Measurements from ENCODE around the gene MRPL54.

MRPL54 gene

DNA sequence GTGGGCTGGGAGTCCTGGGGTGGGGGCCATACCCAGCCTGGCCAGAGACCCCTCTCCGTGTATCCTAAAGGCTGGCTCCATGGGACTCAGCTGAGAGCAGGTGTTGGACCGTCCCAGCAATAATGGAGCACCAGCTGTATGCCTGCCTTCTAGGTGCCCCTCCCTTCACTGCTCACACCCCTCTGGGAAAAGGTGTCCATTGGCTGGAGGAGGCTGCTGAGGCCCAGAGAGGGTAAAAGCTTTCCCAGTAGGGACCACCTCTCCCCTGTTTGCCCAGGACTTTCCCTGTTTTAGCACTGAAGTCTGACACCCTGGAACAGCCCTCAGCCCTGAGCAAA lies 12.9 kb downstream of the MRPL54 start:
- TF ChIP-seq ARNTL (CRISPR knock-in tag; IDR thresholded peaks at IDR 0.05; ENCODE audit: borderline replicate concordance, low read depth) (no peak), CSDC2 (CRISPR knock-in tag; IDR thresholded peaks at IDR 0.05) (no peak), OSR1 (CRISPR knock-in tag; IDR thresholded peaks at IDR 0.05) (no peak), GLIS3 (CRISPR knock-in tag; IDR thresholded peaks at IDR 0.05) (no peak), ESRRG (CRISPR knock-in tag; IDR thresholded peaks at IDR 0.05) (no peak), RARB (CRISPR knock-in tag; IDR thresholded peaks at IDR 0.05) (no peak), ZFP3 (CRISPR knock-in tag; IDR thresholded peaks at IDR 0.05) (no peak), ZFP30 (CRISPR knock-in tag; IDR thresholded peaks at IDR 0.05) (no peak), ISL1 (CRISPR knock-in tag; IDR thresholded peaks at IDR 0.05) (no peak), ZC3H10 (CRISPR knock-in tag; IDR thresholded peaks at IDR 0.05) (no peak), BACH2 (CRISPR knock-in tag; IDR thresholded peaks at IDR 0.05; ENCODE audit: borderline replicate concordance) (no peak)
- TF ChIP-seq, protein P1, sequence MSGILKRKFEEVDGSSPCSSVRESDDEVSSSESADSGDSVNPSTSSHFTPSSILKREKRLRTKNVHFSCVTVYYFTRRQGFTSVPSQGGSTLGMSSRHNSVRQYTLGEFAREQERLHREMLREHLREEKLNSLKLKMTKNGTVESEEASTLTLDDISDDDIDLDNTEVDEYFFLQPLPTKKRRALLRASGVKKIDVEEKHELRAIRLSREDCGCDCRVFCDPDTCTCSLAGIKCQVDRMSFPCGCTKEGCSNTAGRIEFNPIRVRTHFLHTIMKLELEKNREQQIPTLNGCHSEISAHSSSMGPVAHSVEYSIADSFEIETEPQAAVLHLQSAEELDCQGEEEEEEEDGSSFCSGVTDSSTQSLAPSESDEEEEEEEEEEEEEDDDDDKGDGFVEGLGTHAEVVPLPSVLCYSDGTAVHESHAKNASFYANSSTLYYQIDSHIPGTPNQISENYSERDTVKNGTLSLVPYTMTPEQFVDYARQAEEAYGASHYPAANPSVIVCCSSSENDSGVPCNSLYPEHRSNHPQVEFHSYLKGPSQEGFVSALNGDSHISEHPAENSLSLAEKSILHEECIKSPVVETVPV (CRISPR knock-in tag; IDR thresholded peaks at IDR 0.05), result no peak
- TF ChIP-seq, protein P2, sequence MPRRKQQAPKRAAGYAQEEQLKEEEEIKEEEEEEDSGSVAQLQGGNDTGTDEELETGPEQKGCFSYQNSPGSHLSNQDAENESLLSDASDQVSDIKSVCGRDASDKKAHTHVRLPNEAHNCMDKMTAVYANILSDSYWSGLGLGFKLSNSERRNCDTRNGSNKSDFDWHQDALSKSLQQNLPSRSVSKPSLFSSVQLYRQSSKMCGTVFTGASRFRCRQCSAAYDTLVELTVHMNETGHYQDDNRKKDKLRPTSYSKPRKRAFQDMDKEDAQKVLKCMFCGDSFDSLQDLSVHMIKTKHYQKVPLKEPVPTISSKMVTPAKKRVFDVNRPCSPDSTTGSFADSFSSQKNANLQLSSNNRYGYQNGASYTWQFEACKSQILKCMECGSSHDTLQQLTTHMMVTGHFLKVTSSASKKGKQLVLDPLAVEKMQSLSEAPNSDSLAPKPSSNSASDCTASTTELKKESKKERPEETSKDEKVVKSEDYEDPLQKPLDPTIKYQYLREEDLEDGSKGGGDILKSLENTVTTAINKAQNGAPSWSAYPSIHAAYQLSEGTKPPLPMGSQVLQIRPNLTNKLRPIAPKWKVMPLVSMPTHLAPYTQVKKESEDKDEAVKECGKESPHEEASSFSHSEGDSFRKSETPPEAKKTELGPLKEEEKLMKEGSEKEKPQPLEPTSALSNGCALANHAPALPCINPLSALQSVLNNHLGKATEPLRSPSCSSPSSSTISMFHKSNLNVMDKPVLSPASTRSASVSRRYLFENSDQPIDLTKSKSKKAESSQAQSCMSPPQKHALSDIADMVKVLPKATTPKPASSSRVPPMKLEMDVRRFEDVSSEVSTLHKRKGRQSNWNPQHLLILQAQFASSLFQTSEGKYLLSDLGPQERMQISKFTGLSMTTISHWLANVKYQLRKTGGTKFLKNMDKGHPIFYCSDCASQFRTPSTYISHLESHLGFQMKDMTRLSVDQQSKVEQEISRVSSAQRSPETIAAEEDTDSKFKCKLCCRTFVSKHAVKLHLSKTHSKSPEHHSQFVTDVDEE (CRISPR knock-in tag; IDR thresholded peaks at IDR 0.05), result no peak
- TF ChIP-seq, protein P3, sequence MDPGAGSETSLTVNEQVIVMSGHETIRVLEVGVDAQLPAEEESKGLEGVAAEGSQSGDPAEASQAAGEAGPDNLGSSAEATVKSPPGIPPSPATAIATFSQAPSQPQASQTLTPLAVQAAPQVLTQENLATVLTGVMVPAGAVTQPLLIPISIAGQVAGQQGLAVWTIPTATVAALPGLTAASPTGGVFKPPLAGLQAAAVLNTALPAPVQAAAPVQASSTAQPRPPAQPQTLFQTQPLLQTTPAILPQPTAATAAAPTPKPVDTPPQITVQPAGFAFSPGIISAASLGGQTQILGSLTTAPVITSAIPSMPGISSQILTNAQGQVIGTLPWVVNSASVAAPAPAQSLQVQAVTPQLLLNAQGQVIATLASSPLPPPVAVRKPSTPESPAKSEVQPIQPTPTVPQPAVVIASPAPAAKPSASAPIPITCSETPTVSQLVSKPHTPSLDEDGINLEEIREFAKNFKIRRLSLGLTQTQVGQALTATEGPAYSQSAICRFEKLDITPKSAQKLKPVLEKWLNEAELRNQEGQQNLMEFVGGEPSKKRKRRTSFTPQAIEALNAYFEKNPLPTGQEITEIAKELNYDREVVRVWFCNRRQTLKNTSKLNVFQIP (CRISPR knock-in tag; IDR thresholded peaks at IDR 0.05; ENCODE audit: borderline replicate concordance, low read depth), result no peak
- TF ChIP-seq, protein P4, sequence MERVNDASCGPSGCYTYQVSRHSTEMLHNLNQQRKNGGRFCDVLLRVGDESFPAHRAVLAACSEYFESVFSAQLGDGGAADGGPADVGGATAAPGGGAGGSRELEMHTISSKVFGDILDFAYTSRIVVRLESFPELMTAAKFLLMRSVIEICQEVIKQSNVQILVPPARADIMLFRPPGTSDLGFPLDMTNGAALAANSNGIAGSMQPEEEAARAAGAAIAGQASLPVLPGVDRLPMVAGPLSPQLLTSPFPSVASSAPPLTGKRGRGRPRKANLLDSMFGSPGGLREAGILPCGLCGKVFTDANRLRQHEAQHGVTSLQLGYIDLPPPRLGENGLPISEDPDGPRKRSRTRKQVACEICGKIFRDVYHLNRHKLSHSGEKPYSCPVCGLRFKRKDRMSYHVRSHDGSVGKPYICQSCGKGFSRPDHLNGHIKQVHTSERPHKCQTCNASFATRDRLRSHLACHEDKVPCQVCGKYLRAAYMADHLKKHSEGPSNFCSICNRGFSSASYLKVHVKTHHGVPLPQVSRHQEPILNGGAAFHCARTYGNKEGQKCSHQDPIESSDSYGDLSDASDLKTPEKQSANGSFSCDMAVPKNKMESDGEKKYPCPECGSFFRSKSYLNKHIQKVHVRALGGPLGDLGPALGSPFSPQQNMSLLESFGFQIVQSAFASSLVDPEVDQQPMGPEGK (CRISPR knock-in tag; IDR thresholded peaks at IDR 0.05; ENCODE audit: borderline replicate concordance), result no peak
- no peak for ATAC-seq

DNA sequence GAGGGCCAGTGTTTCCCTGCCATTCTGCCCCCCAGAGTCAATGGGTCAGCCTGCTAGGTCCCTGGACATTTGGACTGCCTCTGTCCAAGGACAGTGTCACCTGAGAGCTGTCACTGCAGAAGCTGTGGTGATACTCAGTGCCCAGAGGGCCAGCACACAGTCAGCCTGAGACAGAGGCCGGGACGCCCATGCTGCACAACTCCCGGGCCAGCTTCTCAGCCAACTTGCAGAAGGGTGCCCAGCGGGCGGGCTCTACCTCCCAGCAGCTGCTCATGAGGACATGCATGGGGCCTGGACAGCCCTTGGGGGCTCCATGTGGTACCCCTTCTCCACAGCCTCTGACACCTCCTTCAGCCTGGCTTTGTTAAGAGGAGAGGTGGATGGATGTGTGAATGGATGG lies 13.3 kb downstream of the MRPL54 start:
- TF ChIP-seq OSR1 (CRISPR knock-in tag; IDR thresholded peaks at IDR 0.05) (no peak), TOX (CRISPR knock-in tag; IDR thresholded peaks at IDR 0.05; ENCODE audit: borderline replicate concordance) (no peak), ESRRG (CRISPR knock-in tag; IDR thresholded peaks at IDR 0.05) (no peak), TCF4 (CRISPR knock-in tag; IDR thresholded peaks at IDR 0.05; ENCODE audit: borderline replicate concordance) (no peak), RARB (CRISPR knock-in tag; IDR thresholded peaks at IDR 0.05) (no peak)
- TF ChIP-seq, protein P2 (CRISPR knock-in tag; IDR thresholded peaks at IDR 0.05), result no peak
- no peak for ATAC-seq

DNA sequence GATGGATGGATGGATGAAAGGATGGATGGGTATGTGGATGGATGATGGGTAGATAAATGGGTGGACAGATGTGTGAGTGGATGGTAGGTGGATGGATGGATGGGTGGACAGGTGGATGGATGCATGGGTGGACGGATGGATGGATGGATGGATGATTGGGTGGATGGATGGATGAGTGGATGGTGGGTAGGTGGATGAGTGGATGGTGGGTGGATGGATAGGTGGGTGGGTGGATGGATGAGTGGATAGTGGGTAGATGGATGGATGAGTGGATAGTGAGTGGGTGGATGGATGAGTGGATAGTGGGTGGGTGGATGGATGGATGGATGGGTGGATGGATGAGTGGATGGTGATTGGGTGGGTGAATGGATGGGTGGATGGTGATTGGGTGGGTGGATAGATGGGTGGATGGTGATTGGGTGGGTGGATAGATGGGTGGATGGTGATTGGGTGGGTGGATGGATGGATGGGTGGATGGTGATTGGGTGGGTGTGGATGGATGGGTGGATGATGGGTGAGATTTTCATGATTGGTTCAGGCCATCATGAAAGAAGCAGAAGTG lies 14.1 kb downstream of the MRPL54 start:
- TF ChIP-seq, protein P1 (CRISPR knock-in tag; IDR thresholded peaks at IDR 0.05), result no peak
- TF ChIP-seq, protein P5, sequence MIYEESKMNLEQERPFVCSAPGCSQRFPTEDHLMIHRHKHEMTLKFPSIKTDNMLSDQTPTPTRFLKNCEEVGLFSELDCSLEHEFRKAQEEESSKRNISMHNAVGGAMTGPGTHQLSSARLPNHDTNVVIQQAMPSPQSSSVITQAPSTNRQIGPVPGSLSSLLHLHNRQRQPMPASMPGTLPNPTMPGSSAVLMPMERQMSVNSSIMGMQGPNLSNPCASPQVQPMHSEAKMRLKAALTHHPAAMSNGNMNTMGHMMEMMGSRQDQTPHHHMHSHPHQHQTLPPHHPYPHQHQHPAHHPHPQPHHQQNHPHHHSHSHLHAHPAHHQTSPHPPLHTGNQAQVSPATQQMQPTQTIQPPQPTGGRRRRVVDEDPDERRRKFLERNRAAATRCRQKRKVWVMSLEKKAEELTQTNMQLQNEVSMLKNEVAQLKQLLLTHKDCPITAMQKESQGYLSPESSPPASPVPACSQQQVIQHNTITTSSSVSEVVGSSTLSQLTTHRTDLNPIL (CRISPR knock-in tag; IDR thresholded peaks at IDR 0.05; ENCODE audit: low read depth), result no peak
- TF ChIP-seq BACH2 (CRISPR knock-in tag; IDR thresholded peaks at IDR 0.05; ENCODE audit: borderline replicate concordance), result no peak
- no peak for TF ChIP-seq ZNF565 (CRISPR knock-in tag; conservative IDR thresholded peaks at IDR 0.05; ENCODE audit: low read depth)
- no peak for ATAC-seq
